A673 (cell line): ENCODE data around the gene AP1AR.

Experiments used
- EZH2 ChIP-seq: fragments of 200-600 bp; sonication (generic); IDR thresholded peaks from 2 replicates; pipeline ENCODE4 v1.6.1; 2017; ENCODE audit warnings: borderline replicate concordance, low read depth, mild to moderate bottlenecking, mixed read lengths, antibody characterized with exemption, low read length; ENCODE audit not compliant: poor library complexity, severe bottlenecking
- TF ChIP-seq, protein P1 (sequence below): fragments of 300-800, 200-600 bp; sonication (generic); conservative IDR thresholded peaks from 2 replicates; pipeline ENCODE4 v1.5.1; 2017; ENCODE audit warnings: low read depth, mild to moderate bottlenecking, antibody characterized with exemption, low read length, moderate library complexity, mixed read lengths

DNA sequence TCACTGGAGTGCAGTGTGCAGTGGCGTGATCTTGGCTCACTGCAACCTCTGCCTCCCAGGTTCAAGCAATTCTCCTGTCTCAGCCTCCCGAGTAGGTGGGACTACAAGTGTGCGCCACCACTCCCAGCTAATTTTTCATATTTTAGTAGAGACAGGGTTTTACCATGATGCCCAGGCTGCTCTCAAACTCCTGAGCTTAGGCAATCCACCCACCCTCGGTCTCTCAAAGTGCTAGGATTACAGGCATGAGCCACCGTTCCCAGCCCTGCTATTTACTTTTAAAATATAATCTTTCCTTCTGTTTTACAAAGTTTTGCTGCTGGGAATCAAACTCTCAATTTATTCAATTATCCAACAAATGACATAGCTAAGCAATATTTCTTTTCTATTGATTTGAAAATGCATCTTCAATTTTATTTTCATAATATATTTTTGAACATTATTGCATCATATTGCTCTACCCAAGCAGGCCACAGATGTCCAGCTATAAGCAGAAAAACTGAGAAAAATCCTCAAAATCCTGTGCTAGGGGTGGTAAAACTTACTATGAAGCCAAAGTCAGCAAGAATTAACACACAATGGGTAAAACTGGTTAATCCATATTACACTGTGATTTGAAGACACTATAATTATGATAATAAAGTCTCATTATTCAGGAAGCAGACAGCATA, 48.9 kb downstream of the AP1AR start:
- TF ChIP-seq, protein P1, sequence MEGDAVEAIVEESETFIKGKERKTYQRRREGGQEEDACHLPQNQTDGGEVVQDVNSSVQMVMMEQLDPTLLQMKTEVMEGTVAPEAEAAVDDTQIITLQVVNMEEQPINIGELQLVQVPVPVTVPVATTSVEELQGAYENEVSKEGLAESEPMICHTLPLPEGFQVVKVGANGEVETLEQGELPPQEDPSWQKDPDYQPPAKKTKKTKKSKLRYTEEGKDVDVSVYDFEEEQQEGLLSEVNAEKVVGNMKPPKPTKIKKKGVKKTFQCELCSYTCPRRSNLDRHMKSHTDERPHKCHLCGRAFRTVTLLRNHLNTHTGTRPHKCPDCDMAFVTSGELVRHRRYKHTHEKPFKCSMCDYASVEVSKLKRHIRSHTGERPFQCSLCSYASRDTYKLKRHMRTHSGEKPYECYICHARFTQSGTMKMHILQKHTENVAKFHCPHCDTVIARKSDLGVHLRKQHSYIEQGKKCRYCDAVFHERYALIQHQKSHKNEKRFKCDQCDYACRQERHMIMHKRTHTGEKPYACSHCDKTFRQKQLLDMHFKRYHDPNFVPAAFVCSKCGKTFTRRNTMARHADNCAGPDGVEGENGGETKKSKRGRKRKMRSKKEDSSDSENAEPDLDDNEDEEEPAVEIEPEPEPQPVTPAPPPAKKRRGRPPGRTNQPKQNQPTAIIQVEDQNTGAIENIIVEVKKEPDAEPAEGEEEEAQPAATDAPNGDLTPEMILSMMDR, result no peak
- no peak for TF ChIP-seq EZH2
